Ramos (cell line): ENCODE data around the gene TPSD1.
"Not testable (repeated sequence)": the region's sequence is repeated elsewhere in the genome, so short reads cannot be mapped to it uniquely, and the experiment has no call there.

Experiments
- in situ Hi-C: fragments of 300-500 bp; cut with MboI; formaldehyde crosslinking; loops from one replicate; pipeline ENCODE4 v1.14.3; 2022; ENCODE audit warnings: low sequenced_read_pairs; ENCODE audit not compliant: unreplicated experiment

Gene TPSD1

GRCh38 chr16:1278477-1278876 is 22.6 kb downstream of the TPSD1 start:
- in situ Hi-C loops = no loop called here

- in situ Hi-C loops = no loop called here
Measured at GRCh38 chr16:1279081-1279944, 23.4 kb downstream of the TPSD1 start.

GRCh38 chr16:1279945-1280589 is 24.2 kb downstream of the TPSD1 start:
- in situ Hi-C loops = no loop called here

GRCh38 chr16:1280783-1281182 is 24.9 kb downstream of the TPSD1 start:
- in situ Hi-C loops = no loop called here

GRCh38 chr16:1281517-1281916 is 25.6 kb downstream of the TPSD1 start:
- in situ Hi-C loops = no loop called here

- in situ Hi-C loops = no loop called here
Measured at GRCh38 chr16:1282324-1282973, 26.6 kb downstream of the TPSD1 start.

- in situ Hi-C loops = no loop called here
Measured at GRCh38 chr16:1283296-1283695, 27.4 kb downstream of the TPSD1 start.

GRCh38 chr16:1283996-1284616 is 28.2 kb downstream of the TPSD1 start:
- in situ Hi-C loops = no loop called here

GRCh38 chr16:1285669-1286512 is 30.0 kb downstream of the TPSD1 start:
- in situ Hi-C loops = no loop called here

GRCh38 chr16:1286513-1287094 is 30.7 kb downstream of the TPSD1 start:
- in situ Hi-C loops = no loop called here

- in situ Hi-C loops = no loop called here
Measured at GRCh38 chr16:1287982-1288670, 32.3 kb downstream of the TPSD1 start.

- in situ Hi-C loops = no loop called here
Measured at GRCh38 chr16:1288813-1289476, 33.1 kb downstream of the TPSD1 start.

GRCh38 chr16:1289477-1289866 is 33.6 kb downstream of the TPSD1 start:
- in situ Hi-C loops = no loop called here

GRCh38 chr16:1290063-1290501 is 34.2 kb downstream of the TPSD1 start:
- in situ Hi-C loops = no loop called here

GRCh38 chr16:1290860-1291575 is 35.1 kb downstream of the TPSD1 start:
- in situ Hi-C loops = no loop called here

- in situ Hi-C loops = no loop called here
Measured at GRCh38 chr16:1291576-1291974, 35.7 kb downstream of the TPSD1 start.

- in situ Hi-C loops = not testable (repeated sequence)
Measured at GRCh38 chr16:1292208-1292607, 36.3 kb downstream of the TPSD1 start.

GRCh38 chr16:1292808-1293207 is 36.9 kb downstream of the TPSD1 start:
- in situ Hi-C loops = not testable (repeated sequence)
